Measurements from ENCODE around the gene C2orf74.
"Not testable (repeated sequence)": the region's sequence is repeated elsewhere in the genome, so short reads cannot be mapped to it uniquely, and the experiment has no call there.

C2orf74 gene

GRCh38 chr2:61151436-61151835 is 10.6 kb upstream of the C2orf74 start:
- no peak for TF ChIP-seq CTCF (IDR thresholded peaks at IDR 0.05; ENCODE audit: low read depth, low read length)

GRCh38 chr2:61157371-61158003 is 4.5 kb upstream of the C2orf74 start:
- no peak overlapping the region for H3K4me3 ChIP-seq (ENCODE audit: low read depth, low read length)
- TF ChIP-seq CTCF (IDR thresholded peaks at IDR 0.05; ENCODE audit: low read depth, low read length) = no peak

More at GRCh38 chr2:61151436-61151835, 10.6 kb upstream of the C2orf74 start:
- no peak overlapping the region for H3K4me3 ChIP-seq (ENCODE audit: low read depth, low read length)

- TF ChIP-seq CTCF (IDR thresholded peaks at IDR 0.05; ENCODE audit: low read depth, low read length) = no peak
- no peak overlapping the region for H3K4me3 ChIP-seq (ENCODE audit: low read depth, low read length)
These were observed 3.5 kb upstream of the C2orf74 start for GRCh38 chr2:61158356-61158955.

GRCh38 chr2:61162721-61163120 is 733 bp downstream of the C2orf74 start:
- H3K4me3 ChIP-seq (ENCODE audit: low read depth, low read length) = no peak overlapping the region
- TF ChIP-seq CTCF (IDR thresholded peaks at IDR 0.05; ENCODE audit: low read depth, low read length) = no peak

- H3K4me3 ChIP-seq (ENCODE audit: low read depth, low read length) = not testable (repeated sequence)
These were observed 3.1 kb downstream of the C2orf74 start for GRCh38 chr2:61165082-61165481.

GRCh38 chr2:61165946-61166345 is 4.0 kb downstream of the C2orf74 start:
- no peak for TF ChIP-seq CTCF (IDR thresholded peaks at IDR 0.05; ENCODE audit: low read depth, low read length)
- H3K4me3 ChIP-seq (ENCODE audit: low read depth, low read length) = no peak overlapping the region

- no peak for TF ChIP-seq CTCF (IDR thresholded peaks at IDR 0.05; ENCODE audit: low read depth, low read length)
- no peak overlapping the region for H3K4me3 ChIP-seq (ENCODE audit: low read depth, low read length)
These were observed 5.6 kb downstream of the C2orf74 start for GRCh38 chr2:61167579-61167978.

GRCh38 chr2:61172671-61173070 is 10.7 kb downstream of the C2orf74 start:
- TF ChIP-seq CTCF (IDR thresholded peaks at IDR 0.05; ENCODE audit: low read depth, low read length) = no peak
- no peak overlapping the region for H3K4me3 ChIP-seq (ENCODE audit: low read depth, low read length)
